ENCODE results near the gene IL1RAPL1. TPM values are rescaled to one million over a fixed set of nuclear protein-coding genes. Genes with fewer than 3 reads are reported as not detected.

Gene IL1RAPL1
- total RNA-seq (2014; rRNA removed; shearing (Covaris generic)) (0.23 and 0.49 TPM in 2 replicates), polyA plus RNA-seq (2016; fragmentation: Nextera tagmentation; extraction: Ambion mirVana) (0.18 TPM in 1 of 2 replicates, not detected in the other)
- long read RNA-seq, result 0 reads

GRCh38 chrX:28586981-28587551, at the start of gene IL1RAPL1:
IL1RAPL1 (plus strand) TSS chrX:28587446.
- ATAC-seq, result peak; percentile 56
- Histone ChIP-seq H3K36me3 (ENCODE audit: insufficient read depth) (no peaks in the 10 kb centered on the region), H2AFZ (peak within 1 kb of the TSS; percentile 10; the same call in 1 of the 2 replicates), H3K4me3 (peak within 1 kb of the TSS; percentile 64), H3K9me2 (ENCODE audit: insufficient read depth) (no peaks in the 10 kb centered on the region), H3K27ac (ENCODE audit: low read depth) (no peak within 1 kb of the TSS), H3K4me1 (ENCODE audit: insufficient read depth) (peaks cover 32% of the 10 kb centered on the region), H3F3A (replicated peaks; ENCODE audit: low read depth) (no peaks in the 10 kb centered on the region), H3K27me3 (ENCODE audit: insufficient read depth) (no peaks in the 10 kb centered on the region), H3K4me2 (peak within 1 kb of the TSS; percentile 82), H3K79me2 (replicated peaks; ENCODE audit: insufficient read depth) (no peaks in the 10 kb centered on the region), H4K20me1 (replicated peaks; ENCODE audit: insufficient read depth) (no peaks in the 10 kb centered on the region)
- TF ChIP-seq JUNB (IDR thresholded peaks at IDR 0.05; ENCODE audit: unreplicated experiment), result no peak
- no peak for TF ChIP-seq CTCF (conservative IDR thresholded peaks at IDR 0.05; ENCODE audit: low read depth in 2 of 2)
- TF ChIP-seq EZH2phosphoT487 (IDR thresholded peaks at IDR 0.05; ENCODE audit: unreplicated experiment), result no peak
- TF ChIP-seq ZNF462 (CRISPR knock-in tag; IDR thresholded peaks at IDR 0.05), result no peak
- no peak for TF ChIP-seq EZH2 (IDR thresholded peaks at IDR 0.05; ENCODE audit: low read depth, unreplicated experiment)
- TF ChIP-seq CREB1 (CRISPR knock-in tag; IDR thresholded peaks at IDR 0.05; ENCODE audit: low read depth), result no peak
- no peak for TF ChIP-seq ZNF331 (CRISPR knock-in tag; IDR thresholded peaks at IDR 0.05; ENCODE audit: low read depth)
- TF ChIP-seq STAT1 (IDR thresholded peaks at IDR 0.05; ENCODE audit: unreplicated experiment), result no peak
- no peak for TF ChIP-seq REST (IDR thresholded peaks at IDR 0.05; ENCODE audit: unreplicated experiment)
- no peak for TF ChIP-seq ZNF114 (CRISPR knock-in tag; IDR thresholded peaks at IDR 0.05)
- TF ChIP-seq ETS1 (IDR thresholded peaks at IDR 0.05), result no peak
- TF ChIP-seq NANOG (IDR thresholded peaks at IDR 0.05; ENCODE audit: borderline replicate concordance), result no peak
- no peak for DNase-seq (ENCODE audit: low spot score)
- Mint-ChIP-seq H3K4me1 (peaks cover 21% of the 10 kb centered on the region; the same call in 2 of the 3 replicates), H3K4me3 (no peak within 1 kb of the TSS), H3K27me3 (ENCODE audit: insufficient read depth, low read depth, poor library complexity) (no peaks in the 10 kb centered on the region), H3K27ac (no peak within 1 kb of the TSS), H3K36me3 (ENCODE audit: low read depth) (no peaks in the 10 kb centered on the region), H3K9me3 (no peaks in the 10 kb centered on the region)

Data from GM23338 (cell line).